Activated CD8-positive, alpha-beta memory T cell treated with anti-CD3 and anti-CD28 coated beads for 48 hours (primary cell): ENCODE measurements around the gene PRR15.
"Not testable (repeated sequence)": the region's sequence is repeated elsewhere in the genome, so short reads cannot be mapped to it uniquely, and the experiment has no call there.

Experiments used
- DNase-seq, 3 experiments: peaks; one replicate each; pipeline ENCODE4 v3.0.0-alpha.2; 2020; ENCODE audit warnings: low read depth in 2 of 3, low spot score in 2 of 3

PRR15 gene

GRCh38 chr7:29563590-29564495 lies at the start of gene PRR15:
Gene PRR15 (plus strand): TSS chr7:29563835. CDS start chr7:29566330, 2,495 bp downstream.
- peak in 1 of 3 experiments; percentile 7 for DNase-seq

- no peak for DNase-seq
Measured at GRCh38 chr7:29516491-29516890, 47.1 kb upstream of the PRR15 start.

GRCh38 chr7:29518616-29519015 lies 45.0 kb upstream of the PRR15 start:
- no peak for DNase-seq

GRCh38 chr7:29523728-29524127 lies 39.9 kb upstream of the PRR15 start:
- DNase-seq, result no peak

- no peak for DNase-seq
Measured at GRCh38 chr7:29527505-29528108, 36.0 kb upstream of the PRR15 start.

- DNase-seq, result not testable (repeated sequence)
Measured at GRCh38 chr7:29528526-29528925, 35.1 kb upstream of the PRR15 start.

- DNase-seq, result no peak
Measured at GRCh38 chr7:29538389-29538788, 25.2 kb upstream of the PRR15 start.

- DNase-seq, result no peak
Measured at GRCh38 chr7:29539471-29539870, 24.2 kb upstream of the PRR15 start.

GRCh38 chr7:29547421-29547820 lies 16.2 kb upstream of the PRR15 start:
- DNase-seq, result no peak

GRCh38 chr7:29548823-29549222 lies 14.8 kb upstream of the PRR15 start:
- DNase-seq, result no peak

- DNase-seq, result no peak
Measured at GRCh38 chr7:29552392-29552791, 11.2 kb upstream of the PRR15 start.

GRCh38 chr7:29555061-29555460 lies 8.6 kb upstream of the PRR15 start:
- DNase-seq, result no peak

GRCh38 chr7:29556405-29557195 lies 7.0 kb upstream of the PRR15 start:
- no peak for DNase-seq

GRCh38 chr7:29557954-29558353 lies 5.7 kb upstream of the PRR15 start:
- DNase-seq, result no peak

- DNase-seq, result no peak
Measured at GRCh38 chr7:29561271-29561670, 2.4 kb upstream of the PRR15 start.

- no peak for DNase-seq
Measured at GRCh38 chr7:29562307-29562706, 1.3 kb upstream of the PRR15 start.

GRCh38 chr7:29564496-29565223 lies 1.0 kb downstream of the PRR15 start:
- DNase-seq, result peak in 1 of 3 experiments; percentile 2

- no peak for DNase-seq
Measured at GRCh38 chr7:29565224-29565630, 1.6 kb downstream of the PRR15 start.

GRCh38 chr7:29565634-29565981 lies 2.0 kb downstream of the PRR15 start:
- no peak for DNase-seq

- peak in 1 of 3 experiments; percentile 12 for DNase-seq
Measured at GRCh38 chr7:29565982-29566746, 2.5 kb downstream of the PRR15 start.
